ENCODE data around the gene C20orf141. TPM values are rescaled to one million over a fixed set of nuclear protein-coding genes. Genes with fewer than 3 reads are reported as not detected.
A peak's percentile ranks its signal among the peaks of the same experiment; 100 is the strongest.

C20orf141 gene
- total RNA-seq, 1 experiment from 2014 or later: not detected

DNA sequence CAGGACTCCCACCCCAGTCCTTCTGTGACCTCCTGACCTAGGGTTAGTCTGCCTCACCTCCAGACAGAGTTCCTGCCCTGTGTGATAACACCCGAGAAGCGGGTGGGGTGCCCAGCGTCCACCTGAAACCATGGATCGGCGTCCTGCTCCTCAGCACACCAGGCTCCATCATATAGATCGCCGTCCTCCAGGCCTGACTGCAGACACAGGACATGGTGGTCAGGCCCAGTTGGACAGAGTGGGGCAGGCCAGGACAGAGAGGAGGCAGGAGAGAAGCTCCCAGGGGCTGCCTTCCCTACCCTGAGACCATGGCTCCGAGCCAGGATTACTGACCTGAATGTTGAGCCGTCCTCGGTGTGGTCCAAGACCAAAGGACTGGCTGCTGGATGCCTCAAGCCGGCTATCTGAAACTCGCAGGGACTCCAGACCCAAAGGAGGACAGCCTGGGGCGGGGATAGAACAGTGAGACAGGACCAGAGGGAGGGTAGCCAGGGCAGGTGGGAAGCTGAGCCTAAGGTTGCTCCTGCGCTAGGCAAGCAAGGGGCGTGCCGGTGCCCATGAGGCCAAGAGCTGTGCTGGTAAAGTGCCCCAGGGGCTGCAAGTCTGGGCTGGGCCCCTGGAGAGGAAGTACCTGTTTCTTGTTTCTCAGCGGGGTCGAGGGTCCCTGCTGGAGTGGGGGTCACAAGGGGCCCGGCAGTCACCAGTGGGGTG, 16.5 kb upstream of the C20orf141 start:
- H4K5ac ChIP-seq (ENCODE audit: insufficient read length, low read depth, low read length): no peak overlapping the region
- H3K4ac ChIP-seq (ENCODE audit: low read depth, low read length): no peak overlapping the region
- H2BK15ac ChIP-seq (ENCODE audit: low read depth, low read length): no peak overlapping the region
- H3K79me2 ChIP-seq (ENCODE audit: insufficient read depth, low read length): no peaks in the 10 kb centered on the region
- no peak overlapping the region for H4K91ac ChIP-seq (ENCODE audit: insufficient read length, low read depth, low read length)
- no CpG with 5 or more reads among the region's 19 CpGs for WGBS (ENCODE audit: extremely low coverage, insufficient read length, low lambda C conversion rate)
- H3K23me2 ChIP-seq (ENCODE audit: insufficient read length, low read depth, low read length, poor library complexity, severe bottlenecking): peaks cover 7% of the 10 kb centered on the region
- no peak overlapping the region for H3K14ac ChIP-seq (ENCODE audit: insufficient read depth, low read length)
- H3K27ac ChIP-seq (ENCODE audit: insufficient read length, low read depth, low read length): no peak overlapping the region
- no peak overlapping the region for H3K56ac ChIP-seq (ENCODE audit: insufficient read length, low read depth, low read length)
- peaks cover 25 to 29% of the 10 kb centered on the region in 2 experiments for H3K4me1 Mint-ChIP-seq
- no peaks in the 10 kb centered on the region for H3K9me3 ChIP-seq (ENCODE audit: control insufficient read depth, low read depth, low read length)
- H2AK5ac ChIP-seq (ENCODE audit: insufficient read length, low read length): no peak overlapping the region
- no peak overlapping the region for H3K9ac ChIP-seq (ENCODE audit: extremely low read depth, insufficient read length, low read length)
- H2BK120ac ChIP-seq (ENCODE audit: low read depth, low read length, poor library complexity, severe bottlenecking): no peak overlapping the region
- peaks cover 12% of the 10 kb centered on the region; the same call in 1 of the 2 replicates for H3K27me3 ChIP-seq (ENCODE audit: insufficient read depth, low read length)
- no peak for DNase-seq
- no peaks in the 10 kb centered on the region; a peak in 1 of 5 replicates for H3K9me3 Mint-ChIP-seq
- no peak overlapping the region for H3K4me2 ChIP-seq (ENCODE audit: insufficient read depth, insufficient read length, low read length)
- peaks cover 21% of the 10 kb centered on the region for H3K27me3 Mint-ChIP-seq (ENCODE audit: low read depth)
- no peak overlapping the region for H3K23ac ChIP-seq (ENCODE audit: insufficient read length, low read depth, low read length)
- no peak overlapping the region; a peak in 2 of 7 replicates for H3K27ac Mint-ChIP-seq
- no peak overlapping the region for H2BK5ac ChIP-seq (ENCODE audit: insufficient read length, low read length)
- no peak overlapping the region for H3K18ac ChIP-seq (ENCODE audit: insufficient read length, low read depth, low read length)
- TF ChIP-seq CTCF (conservative IDR thresholded peaks at IDR 0.05): no peak
- H3K36me3 Mint-ChIP-seq (ENCODE audit: insufficient read depth in 1 of 3, low read depth in 3 of 3): peaks cover 23 to 66% (median 38%) of the 10 kb centered on the region in 3 experiments
- H3K4me1 ChIP-seq (ENCODE audit: insufficient read depth, low read length): no peaks in the 10 kb centered on the region; the same call in 1 of the 2 replicates
- no peak overlapping the region for H2BK12ac ChIP-seq (ENCODE audit: insufficient read length, low read depth, low read length)
- no peak overlapping the region for H2AFZ ChIP-seq (ENCODE audit: low read length)
- H3T11ph ChIP-seq (ENCODE audit: low read length): no peak overlapping the region
- no peaks in the 10 kb centered on the region for H3K79me1 ChIP-seq (ENCODE audit: insufficient read depth, low read depth, low read length, poor library complexity, severe bottlenecking)
- no peak overlapping the region for H2BK20ac ChIP-seq (ENCODE audit: low read depth, low read length, poor library complexity, severe bottlenecking)
- peak overlapping the region in 1 of 2 experiments; percentile 59; a peak in 2 of 5 replicates for H3K4me3 Mint-ChIP-seq
- H4K20me1 ChIP-seq (ENCODE audit: control insufficient read depth, insufficient read depth, insufficient read length): no peaks in the 10 kb centered on the region
- H4K8ac ChIP-seq (replicated peaks; ENCODE audit: insufficient read length, low read depth, low read length): no peak overlapping the region
